ENCODE data around the gene RAPGEF1.
"Not testable (repeated sequence)": the region's sequence is repeated elsewhere in the genome, so short reads cannot be mapped to it uniquely, and the experiment has no call there.

Gene RAPGEF1, protein sequence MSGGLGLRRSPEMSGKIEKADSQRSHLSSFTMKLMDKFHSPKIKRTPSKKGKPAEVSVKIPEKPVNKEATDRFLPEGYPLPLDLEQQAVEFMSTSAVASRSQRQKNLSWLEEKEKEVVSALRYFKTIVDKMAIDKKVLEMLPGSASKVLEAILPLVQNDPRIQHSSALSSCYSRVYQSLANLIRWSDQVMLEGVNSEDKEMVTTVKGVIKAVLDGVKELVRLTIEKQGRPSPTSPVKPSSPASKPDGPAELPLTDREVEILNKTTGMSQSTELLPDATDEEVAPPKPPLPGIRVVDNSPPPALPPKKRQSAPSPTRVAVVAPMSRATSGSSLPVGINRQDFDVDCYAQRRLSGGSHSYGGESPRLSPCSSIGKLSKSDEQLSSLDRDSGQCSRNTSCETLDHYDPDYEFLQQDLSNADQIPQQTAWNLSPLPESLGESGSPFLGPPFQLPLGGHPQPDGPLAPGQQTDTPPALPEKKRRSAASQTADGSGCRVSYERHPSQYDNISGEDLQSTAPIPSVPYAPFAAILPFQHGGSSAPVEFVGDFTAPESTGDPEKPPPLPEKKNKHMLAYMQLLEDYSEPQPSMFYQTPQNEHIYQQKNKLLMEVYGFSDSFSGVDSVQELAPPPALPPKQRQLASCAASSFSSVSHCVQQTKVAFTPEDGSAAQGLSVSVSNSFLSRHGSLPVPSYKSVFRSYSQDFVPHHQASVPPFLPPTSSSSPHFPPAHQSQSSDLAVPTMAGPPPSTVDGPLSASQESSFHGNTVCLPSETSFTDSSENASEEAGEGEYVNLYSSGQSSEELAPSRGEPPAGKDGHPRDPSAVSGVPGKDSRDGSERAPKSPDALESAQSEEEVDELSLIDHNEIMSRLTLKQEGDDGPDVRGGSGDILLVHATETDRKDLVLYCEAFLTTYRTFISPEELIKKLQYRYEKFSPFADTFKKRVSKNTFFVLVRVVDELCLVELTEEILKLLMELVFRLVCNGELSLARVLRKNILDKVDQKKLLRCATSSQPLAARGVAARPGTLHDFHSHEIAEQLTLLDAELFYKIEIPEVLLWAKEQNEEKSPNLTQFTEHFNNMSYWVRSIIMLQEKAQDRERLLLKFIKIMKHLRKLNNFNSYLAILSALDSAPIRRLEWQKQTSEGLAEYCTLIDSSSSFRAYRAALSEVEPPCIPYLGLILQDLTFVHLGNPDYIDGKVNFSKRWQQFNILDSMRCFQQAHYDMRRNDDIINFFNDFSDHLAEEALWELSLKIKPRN (N-terminal part only)

DNA sequence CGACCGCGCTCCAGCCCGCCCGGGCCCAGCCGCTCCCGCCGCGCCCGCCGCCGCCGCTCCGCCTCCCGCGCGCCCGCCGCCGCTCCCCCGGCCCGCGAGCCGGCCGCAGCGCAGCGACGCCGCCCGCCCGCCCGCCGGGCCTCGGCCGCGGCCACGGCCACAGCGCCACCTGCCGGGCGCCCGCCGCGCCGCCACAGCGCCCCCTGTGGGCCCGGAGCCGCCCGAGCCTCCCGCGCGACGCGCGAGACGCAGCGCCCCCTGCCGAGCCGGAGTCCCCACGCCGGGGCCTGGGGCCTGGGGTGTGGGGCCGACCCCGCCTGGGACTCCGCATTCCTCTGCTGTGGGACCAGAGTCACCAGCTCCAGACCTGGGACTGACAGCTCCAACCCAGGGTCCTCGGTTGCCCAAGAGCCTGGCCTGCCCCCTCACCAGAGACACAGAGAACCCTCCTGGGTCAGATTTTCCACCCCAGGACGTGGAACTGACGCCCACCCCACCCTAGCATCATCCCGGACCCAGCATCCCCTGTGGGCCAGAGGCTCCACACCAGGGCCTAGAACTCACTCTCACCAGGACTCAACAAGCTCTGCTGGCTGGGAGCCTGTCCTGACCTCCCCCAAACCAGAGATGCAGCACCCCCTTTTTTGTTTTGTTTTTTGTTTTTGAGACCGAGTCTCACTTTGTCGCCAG is at the start of gene RAPGEF1:
TSS of gene RAPGEF1 (minus strand) at position 118 of the 690 bp plus-strand sequence. CDS start 246 bp downstream, outside the sequence.
- no peak for DNase-seq (ENCODE audit: low read depth)

DNA sequence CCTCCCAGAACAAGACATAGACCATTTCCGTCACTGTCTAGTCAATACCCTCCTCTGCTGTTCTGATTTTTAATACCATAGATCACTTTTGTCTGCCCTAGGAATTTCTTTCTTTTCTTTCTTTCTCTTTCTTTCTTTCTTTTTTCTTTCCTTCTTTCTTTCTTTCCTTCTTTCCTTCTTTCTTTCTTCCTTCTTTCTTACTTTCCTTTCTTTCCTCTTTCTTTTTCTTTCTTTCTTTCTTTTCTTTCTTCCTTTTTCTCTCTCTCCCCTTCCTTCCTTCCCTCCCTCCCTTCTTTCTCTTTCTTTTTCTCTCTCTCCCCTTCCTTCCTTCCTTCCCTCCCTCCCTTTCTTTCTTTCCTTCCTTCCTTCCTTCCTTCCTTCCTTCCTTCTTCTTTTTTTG is 49.0 kb upstream of the RAPGEF1 start:
- DNase-seq (ENCODE audit: low read depth), result no peak

DNA sequence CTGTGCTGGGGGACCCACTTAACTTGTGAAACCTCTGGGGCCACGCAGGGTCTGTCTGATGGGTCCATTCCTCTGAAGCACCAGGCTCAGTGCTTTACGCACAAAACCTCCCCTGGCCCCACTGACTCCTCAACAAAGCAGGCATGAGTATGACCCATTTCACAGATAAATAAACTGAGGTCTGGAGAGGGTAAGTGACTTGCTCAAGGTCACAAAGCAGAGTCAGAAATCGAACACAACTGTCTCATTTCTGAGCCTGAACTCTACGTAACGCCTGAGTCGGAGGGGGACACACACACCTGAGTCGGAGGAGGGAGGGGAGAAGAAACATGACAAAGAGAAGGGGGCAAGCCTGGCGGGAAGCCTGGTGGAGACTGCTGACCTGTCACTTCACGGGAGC is 48.0 kb upstream of the RAPGEF1 start:
- DNase-seq (ENCODE audit: low read depth), result no peak

DNA sequence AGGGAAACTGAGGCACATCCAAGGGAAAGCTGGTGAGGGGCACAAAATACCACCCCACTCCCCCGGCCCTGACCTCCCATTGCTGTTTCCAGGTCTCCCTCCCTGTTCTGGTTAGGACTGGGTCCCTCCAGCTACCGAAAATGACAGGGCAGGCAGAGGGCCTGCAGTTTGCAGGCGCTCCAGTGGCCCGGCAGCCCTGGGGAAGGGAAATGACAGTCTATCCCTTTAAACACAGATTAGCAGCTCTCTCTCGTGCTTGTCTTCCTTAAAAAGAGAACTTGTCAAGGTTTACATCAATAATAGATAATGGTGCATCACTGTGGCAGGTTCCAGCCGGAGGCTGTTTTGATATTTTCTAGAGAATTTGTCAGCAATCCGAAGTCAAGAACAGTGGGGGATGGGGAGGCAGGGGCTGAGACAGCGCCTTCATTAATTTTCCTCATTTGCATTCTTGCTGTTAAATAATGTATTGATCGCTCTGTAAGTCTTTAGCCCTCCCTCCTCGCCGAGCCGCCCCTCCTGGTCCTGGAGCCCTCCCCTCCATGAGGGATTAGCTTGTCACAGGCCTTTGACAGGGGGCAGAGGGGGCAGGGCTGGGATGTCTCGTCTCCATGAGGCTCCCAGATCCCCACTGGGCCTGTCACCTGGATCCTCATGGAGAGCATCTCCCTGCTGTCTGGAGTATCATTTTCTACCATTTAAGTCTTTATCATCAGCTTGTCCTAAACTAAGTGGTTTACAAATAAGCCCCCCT is 45.0 kb upstream of the RAPGEF1 start:
- DNase-seq (ENCODE audit: low read depth), result no peak

DNA sequence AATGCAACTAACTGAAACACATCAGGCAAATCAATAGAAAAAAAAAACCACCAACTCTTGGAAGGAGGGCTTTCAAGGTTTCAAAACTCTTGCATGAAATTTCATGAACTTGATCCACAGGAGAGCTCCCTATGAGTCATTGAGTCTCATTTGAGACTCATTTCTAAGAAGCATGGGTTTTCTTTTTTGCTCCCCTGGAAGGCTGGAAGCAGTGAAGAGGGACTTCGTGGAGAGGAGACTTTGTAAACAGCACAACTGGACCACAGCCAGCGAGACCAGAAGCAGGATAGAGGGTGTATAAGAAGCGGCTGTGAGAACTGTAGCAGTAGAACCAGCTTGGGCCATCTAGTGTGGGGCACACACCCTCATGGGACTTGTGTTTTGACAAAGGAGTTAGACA is 41.2 kb upstream of the RAPGEF1 start:
- DNase-seq (ENCODE audit: low read depth), result no peak

DNA sequence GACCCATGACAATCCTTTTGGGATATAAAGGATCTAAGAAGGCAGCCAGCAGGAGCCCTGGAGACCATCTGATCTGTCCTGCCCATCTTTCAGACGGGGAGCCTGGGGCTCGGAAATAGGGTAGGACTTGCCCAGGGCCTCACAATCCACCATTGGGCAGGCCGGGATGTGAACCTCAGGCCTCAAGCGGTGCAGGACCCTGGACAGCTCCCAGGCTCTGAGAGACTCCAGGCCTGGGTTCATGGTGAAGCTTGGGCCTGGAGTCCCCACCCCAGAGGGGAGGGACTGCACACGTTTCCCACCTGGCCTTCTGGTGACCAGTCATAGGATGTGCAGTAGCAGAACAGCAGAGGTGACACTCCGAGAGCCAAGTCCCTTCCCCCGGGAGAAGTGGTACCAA is 36.6 kb upstream of the RAPGEF1 start:
- DNase-seq (ENCODE audit: low read depth), result no peak

DNA sequence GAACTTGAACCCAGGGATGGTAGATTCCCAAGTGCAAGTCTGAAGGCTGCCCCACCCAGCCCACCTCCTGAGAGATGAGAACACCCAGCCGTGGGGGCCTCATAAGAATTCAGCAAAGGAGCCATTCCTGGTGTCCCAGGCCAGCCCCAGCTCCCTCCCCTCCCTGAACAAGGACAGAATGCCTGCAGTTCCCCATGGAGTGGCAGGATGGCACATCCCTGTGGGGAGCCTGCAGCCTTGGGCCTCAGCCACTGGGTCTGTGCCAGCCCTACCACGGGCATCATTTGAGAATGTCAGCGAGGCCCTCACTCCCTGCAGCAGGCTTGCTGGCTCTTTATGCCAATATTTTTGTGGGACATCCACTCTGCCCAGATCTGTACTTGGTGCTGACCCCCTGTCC is 36.2 kb upstream of the RAPGEF1 start:
- no peak for DNase-seq (ENCODE audit: low read depth)

DNA sequence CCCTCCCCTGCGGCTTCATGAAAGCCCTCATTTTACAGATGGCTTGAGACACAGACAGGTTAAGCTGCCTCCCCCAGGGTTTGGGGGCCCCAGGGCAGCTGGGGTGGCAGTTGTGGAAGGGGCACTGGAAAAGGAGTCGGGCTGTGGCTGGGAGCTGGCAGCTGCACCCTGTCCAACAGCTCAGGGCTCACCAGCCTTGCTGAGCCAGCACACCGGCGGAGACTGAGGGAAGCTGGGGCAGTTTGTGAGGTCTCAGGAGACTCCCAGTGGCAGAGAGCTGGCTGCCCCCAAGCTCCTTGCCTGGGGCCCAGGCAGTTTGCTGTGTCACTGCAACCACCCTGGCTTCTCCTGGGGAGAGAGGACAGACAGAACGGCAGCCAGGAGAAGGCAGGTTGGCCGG is 34.8 kb upstream of the RAPGEF1 start:
- DNase-seq (ENCODE audit: low read depth), result no peak

DNA sequence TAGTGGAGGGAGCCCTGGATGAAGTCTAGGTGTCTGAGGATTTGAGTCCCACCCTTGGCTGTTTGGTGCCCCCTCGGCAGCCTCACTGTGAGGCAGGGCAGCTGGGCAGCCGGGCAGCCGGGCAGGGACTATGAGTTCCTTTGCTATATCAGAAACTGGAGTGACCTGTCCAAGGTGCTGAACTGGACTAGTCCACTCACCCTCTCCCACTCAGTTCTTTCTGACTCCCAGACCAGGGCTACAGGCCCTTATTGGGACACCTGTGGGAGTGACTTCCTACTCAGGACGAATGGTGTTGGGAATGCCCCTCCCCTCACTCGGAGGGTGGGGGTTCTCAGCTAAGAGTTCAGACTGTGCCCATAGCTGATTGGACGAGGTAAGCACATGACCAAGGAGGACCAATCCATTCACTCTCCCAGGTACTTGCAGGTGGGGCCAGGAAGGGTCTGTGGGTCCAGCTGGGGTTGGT is 34.1 kb upstream of the RAPGEF1 start:
- DNase-seq (ENCODE audit: low read depth), result peak; percentile 30

DNA sequence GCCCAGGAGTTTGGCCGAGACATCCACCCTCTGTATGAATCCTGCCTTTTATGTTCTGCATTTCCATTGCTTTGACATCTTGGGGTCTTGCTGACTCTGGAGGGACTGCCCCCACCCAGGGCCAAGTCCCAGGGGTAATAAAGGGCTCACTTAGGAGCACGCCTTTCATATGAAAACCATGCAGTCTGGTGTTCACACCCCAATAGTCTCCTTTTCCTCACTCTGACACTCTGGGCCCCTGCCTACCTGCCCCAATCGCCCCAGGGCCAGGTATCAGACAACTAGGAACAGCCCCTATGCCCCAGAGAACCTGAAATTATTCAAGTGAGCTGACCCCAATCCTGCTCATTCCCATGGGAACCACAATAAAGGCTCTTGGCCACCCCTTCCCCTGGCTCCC is 33.1 kb upstream of the RAPGEF1 start:
- DNase-seq (ENCODE audit: low read depth), result no peak

DNA sequence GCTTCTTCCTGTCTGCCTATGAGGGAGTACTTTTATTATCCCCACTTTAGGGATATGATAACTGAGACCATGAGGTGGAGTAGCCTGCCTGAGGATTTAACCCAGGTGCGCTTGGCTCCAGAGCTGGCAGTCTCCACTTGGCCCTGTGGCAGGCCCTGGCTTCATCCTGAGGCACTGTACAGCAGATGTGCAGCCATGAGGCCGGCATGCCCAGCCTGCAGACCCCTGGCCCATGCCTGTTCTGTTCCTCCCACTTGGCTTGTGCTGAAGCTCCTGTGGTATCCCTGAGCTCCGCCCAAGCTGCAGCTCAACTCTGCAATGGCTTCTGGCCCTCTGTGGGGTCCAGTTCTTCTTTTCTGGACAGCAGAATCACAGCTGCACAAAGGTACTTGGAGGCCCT is 31.8 kb upstream of the RAPGEF1 start:
- DNase-seq (ENCODE audit: low read depth), result no peak

DNA sequence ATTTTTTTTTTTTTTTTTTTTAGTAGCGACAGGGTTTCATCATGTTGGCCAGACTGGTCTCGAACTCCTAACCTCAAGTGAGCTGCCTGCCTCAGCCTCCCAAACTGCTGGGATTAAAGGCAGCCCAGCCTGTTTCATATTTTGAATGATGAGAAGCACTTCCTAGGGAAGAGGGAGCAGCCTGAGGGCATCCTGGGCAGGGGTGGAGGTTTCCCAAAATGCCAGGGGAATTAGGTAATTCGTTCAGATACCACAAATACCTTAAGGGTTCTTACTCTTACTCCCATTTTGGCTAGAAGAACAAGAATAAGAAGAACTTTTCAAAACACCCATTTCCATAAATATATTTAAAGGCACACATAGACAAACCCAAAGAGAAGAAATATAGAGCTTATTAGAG is 29.5 kb upstream of the RAPGEF1 start:
- no peak for DNase-seq (ENCODE audit: low read depth)

DNA sequence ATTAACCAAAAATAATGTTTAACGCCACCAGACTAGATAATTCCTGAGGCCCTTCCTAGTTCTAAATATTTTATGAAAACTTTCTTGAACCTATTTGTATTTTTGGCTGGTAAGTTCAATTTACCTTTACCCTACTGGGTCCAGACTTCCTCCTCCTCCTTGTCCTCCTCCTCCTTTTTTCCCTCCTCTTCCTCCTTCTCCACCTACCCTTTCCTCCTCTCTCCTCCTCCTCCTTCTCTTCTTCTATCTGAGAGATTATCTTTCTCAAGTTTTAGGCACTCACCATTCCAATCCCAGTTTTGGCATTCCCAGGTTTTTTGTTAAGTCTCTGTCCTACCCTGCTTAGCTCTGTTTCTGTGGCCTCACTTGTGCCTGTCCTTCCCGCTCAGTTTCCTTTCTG is 24.7 kb upstream of the RAPGEF1 start:
- DNase-seq (ENCODE audit: low read depth), result no peak

DNA sequence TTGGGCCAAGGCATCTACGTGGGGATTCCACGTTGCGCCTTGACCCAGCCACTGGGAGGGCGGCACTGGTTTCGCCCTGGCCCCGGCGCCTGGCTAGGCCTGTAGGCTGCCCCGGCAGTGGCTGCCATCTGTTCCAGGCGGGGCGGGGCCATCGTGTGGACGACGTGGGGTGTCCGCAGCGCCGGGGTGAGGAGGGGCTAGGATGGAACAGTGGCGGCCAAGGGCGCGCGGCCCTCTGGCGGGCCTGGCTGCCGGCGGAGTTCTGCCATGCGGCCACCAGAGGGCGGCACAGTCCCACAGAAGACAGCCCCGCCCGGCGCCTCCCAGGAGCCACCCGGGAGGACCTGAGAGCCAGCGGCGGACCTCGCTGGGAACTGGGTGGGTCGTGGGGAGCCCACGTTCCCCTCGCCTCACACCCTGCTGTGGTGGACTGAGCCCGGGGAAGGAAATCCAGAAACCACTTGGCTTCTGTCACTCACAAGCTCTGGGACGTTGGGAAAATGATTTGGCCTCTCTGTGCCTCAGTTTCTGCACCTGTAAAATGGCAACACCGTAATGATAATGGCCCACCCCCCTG is 22.6 kb upstream of the RAPGEF1 start:
- peak; percentile 17 for DNase-seq (ENCODE audit: low read depth)

DNA sequence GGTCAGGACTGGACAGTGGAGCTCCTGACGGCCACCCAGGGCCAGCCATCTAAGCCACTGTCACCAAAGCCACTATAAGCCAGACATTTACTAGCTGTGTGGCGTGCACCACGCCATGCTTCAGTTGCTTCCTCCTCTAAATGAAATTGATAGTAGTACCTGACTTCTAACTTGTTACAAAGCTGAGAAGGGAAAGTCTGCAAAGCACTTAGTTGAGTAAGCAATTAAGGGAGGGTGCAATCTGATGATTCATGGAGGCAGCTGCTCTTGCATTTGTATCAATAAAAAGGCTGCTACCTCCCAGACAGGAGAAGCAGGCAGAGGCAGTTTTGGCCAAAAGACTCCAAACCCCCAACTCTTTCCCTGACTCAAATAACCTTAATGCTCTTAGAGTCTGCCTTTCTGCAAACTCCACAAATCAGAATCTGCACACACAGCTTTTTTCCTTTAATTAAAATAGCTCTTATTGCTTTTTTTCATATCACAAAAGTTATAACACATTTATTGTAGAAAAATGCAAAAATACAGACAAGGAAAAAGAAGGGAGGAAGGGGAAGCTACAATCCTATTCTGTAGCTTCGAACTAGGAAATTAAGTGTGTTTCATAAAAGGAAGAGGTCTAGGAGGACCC is 19.3 kb upstream of the RAPGEF1 start:
- DNase-seq (ENCODE audit: low read depth), result no peak

DNA sequence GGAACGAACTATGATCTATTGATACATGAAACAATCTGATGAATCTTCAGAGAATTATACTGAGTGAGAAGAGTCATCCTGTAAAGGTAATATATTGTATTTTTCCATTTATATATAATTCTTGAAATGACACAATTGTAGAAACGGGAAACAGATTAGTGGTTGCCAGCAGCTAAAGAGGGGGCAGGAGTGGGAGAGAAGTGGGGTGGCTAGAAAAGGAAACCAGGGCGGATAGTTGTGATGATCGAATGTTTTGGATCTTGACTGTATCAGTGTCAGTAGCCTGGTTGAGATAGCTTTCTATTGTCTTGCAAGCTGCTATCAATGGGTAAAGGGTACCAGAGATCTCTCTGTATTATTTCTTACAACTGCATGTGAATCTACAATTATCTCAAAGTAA is 17.7 kb upstream of the RAPGEF1 start:
- DNase-seq (ENCODE audit: low read depth), result no peak

DNA sequence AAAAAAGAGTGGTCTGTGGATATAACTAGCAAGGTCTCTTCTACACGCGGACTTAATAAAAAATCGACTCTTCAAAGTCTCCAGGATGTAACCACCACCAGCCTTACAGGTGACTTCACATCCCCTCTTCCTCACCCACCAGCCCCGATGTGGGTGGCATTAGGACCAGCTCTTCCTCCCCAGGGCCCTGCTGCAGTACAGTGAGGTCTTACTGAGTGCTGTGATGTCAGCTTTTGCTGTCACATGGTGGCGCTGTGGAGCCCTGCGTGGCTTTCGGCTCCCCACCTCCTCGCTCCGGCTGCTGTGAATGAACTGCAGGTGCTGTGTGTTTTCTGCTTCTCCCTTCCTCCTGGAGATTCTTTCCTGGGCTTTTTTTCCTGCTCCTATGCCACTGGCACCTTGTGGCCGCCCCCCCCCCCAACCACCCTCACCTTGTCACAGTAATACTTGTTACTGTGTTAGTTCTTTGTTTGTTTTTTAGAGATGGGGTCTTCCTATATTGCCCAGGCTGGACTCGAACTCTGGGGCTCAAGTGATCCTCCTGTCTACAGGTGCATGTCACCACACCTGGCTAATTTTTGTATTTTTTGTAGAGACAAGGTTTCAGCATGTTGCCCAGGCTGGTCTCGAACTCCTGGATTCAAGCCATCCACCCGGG is 15.8 kb upstream of the RAPGEF1 start:
- peak; percentile 59 for DNase-seq (ENCODE audit: low read depth)

DNA sequence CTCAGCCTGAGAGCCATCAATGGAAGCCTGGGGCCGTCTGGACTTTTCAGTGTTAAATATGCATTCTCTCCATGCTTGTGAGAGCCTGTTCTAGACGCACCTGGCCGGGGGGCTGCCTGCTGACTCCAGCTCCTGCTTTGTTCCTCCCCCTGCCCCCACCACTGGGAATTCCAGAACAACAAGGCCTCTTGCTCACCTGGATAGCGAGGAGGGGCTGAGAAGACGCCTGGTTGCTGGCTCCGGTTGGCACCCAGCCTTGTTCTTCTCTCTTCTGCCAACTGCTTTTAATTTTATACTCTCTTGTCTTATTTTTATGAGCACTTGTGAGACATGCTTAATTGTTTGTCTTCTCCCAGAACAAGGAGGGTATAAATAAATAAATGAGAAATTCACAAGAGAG is 15.0 kb upstream of the RAPGEF1 start:
- DNase-seq (ENCODE audit: low read depth), result no peak

DNA sequence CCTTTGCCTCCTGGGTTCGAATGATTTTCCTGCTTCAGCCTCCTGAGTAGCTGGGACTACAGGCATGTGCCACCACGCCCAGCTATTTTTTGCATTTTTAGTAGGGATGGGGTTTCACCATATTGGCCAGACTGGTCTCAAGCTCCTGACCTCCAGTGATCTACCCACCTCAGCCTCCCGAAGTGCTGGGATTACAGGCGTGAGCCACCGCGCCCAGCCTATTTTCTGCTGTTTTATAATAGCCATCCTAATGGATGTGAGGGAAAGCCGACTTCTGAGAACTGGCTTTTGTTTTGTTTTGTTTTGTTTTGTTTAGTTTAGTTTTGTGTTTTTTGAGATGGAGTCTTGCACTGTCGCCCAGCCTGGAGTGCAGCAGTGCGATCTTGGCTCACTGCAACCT is 13.9 kb upstream of the RAPGEF1 start:
- DNase-seq (ENCODE audit: low read depth), result not testable (repeated sequence)

Data from fibroblast of the conjunctiva (primary cell).